ENCODE data around the gene MED13L.
"Not testable (repeated sequence)": the region's sequence is repeated elsewhere in the genome, so short reads cannot be mapped to it uniquely, and the experiment has no call there.

The MED13L gene

GRCh38 chr12:116053479-116054200 is 223.9 kb downstream of the MED13L start:
- DNase-seq (ENCODE audit: low read depth), result no peak

- no peak for DNase-seq (ENCODE audit: low read depth)
Measured at GRCh38 chr12:116050275-116050674, 227.2 kb downstream of the MED13L start.

GRCh38 chr12:116048879-116049278 is 228.6 kb downstream of the MED13L start:
- DNase-seq (ENCODE audit: low read depth), result no peak

GRCh38 chr12:116046039-116046438 is 231.5 kb downstream of the MED13L start:
- no peak for DNase-seq (ENCODE audit: low read depth)

- no peak for DNase-seq (ENCODE audit: low read depth)
Measured at GRCh38 chr12:116045150-116045549, 232.3 kb downstream of the MED13L start.

GRCh38 chr12:116043659-116044535 is 233.6 kb downstream of the MED13L start:
- no peak for DNase-seq (ENCODE audit: low read depth)

- no peak for DNase-seq (ENCODE audit: low read depth)
Measured at GRCh38 chr12:116040402-116040801, 237.1 kb downstream of the MED13L start.

- DNase-seq (ENCODE audit: low read depth), result no peak
Measured at GRCh38 chr12:116039081-116039480, 238.4 kb downstream of the MED13L start.

GRCh38 chr12:116037941-116038837 is 239.3 kb downstream of the MED13L start:
- no peak for DNase-seq (ENCODE audit: low read depth)

- no peak for DNase-seq (ENCODE audit: low read depth)
Measured at GRCh38 chr12:116033765-116034164, 243.7 kb downstream of the MED13L start.

GRCh38 chr12:116031624-116032023 is 245.9 kb downstream of the MED13L start:
- not testable (repeated sequence) for DNase-seq (ENCODE audit: low read depth)

GRCh38 chr12:116028619-116029018 is 248.9 kb downstream of the MED13L start:
- DNase-seq (ENCODE audit: low read depth), result no peak

GRCh38 chr12:116027551-116027821 is 250.0 kb downstream of the MED13L start:
- DNase-seq (ENCODE audit: low read depth), result no peak

- no peak for DNase-seq (ENCODE audit: low read depth)
Measured at GRCh38 chr12:116026768-116027550, 250.5 kb downstream of the MED13L start.

GRCh38 chr12:116026346-116026745 is 251.1 kb downstream of the MED13L start:
- no peak for DNase-seq (ENCODE audit: low read depth)

GRCh38 chr12:116024769-116025168 is 252.7 kb downstream of the MED13L start:
- no peak for DNase-seq (ENCODE audit: low read depth)

- DNase-seq (ENCODE audit: low read depth), result no peak
Measured at GRCh38 chr12:116019415-116019814, 258.1 kb downstream of the MED13L start.

- DNase-seq (ENCODE audit: low read depth), result no peak
Measured at GRCh38 chr12:116018282-116018681, 259.2 kb downstream of the MED13L start.

GRCh38 chr12:116015525-116015924 is 262.0 kb downstream of the MED13L start:
- no peak for DNase-seq (ENCODE audit: low read depth)

GRCh38 chr12:116012757-116013156 is 264.7 kb downstream of the MED13L start:
- DNase-seq (ENCODE audit: low read depth), result no peak

GRCh38 chr12:116011217-116011616 is 266.3 kb downstream of the MED13L start:
- DNase-seq (ENCODE audit: low read depth), result no peak

- DNase-seq (ENCODE audit: low read depth), result no peak
Measured at GRCh38 chr12:116010467-116010866, 267.0 kb downstream of the MED13L start.
